H9 (cell line): Measurements from ENCODE around the gene PID1. TPM values are rescaled to one million over a fixed set of nuclear protein-coding genes. Genes with fewer than 3 reads are reported as not detected.

ENCODE experiments used
- DNase-seq: peaks from one replicate; pipeline ENCODE4 v3.0.0-alpha.2; 2017
- H2AFZ ChIP-seq: one replicate; pipeline ENCODE4 v1.6.1; 2013; ENCODE audit warnings: mild to moderate bottlenecking, low read length, control low read depth, moderate library complexity
- H2AK5ac ChIP-seq: 2 replicates; pipeline ENCODE4 v1.6.1; 2013; ENCODE audit warnings: low read length, control low read depth, mixed read lengths; ENCODE audit not compliant: insufficient read length
- H2BK120ac ChIP-seq: one replicate; pipeline ENCODE4 v1.6.1; 2013; ENCODE audit warnings: low read depth, mild to moderate bottlenecking, low read length, control low read depth, inconsistent platforms; ENCODE audit not compliant: poor library complexity, severe bottlenecking
- H2BK12ac ChIP-seq: 2 replicates; pipeline ENCODE4 v1.6.1; 2013; ENCODE audit warnings: low read length, control low read depth, mixed read lengths, low read depth; ENCODE audit not compliant: insufficient read length
- H2BK15ac ChIP-seq: 2 replicates; pipeline ENCODE4 v1.6.1; 2013; ENCODE audit warnings: low read depth, low read length, control low read depth
- H2BK20ac ChIP-seq: one replicate; pipeline ENCODE4 v1.6.1; 2013; ENCODE audit warnings: low read depth, mild to moderate bottlenecking, low read length, control low read depth, inconsistent platforms; ENCODE audit not compliant: poor library complexity, severe bottlenecking
- H2BK5ac ChIP-seq: 2 replicates; pipeline ENCODE4 v1.6.1; 2013; ENCODE audit warnings: low read length, control low read depth, mixed read lengths; ENCODE audit not compliant: insufficient read length
- H3K14ac ChIP-seq: 2 replicates; pipeline ENCODE4 v1.6.1; 2013; ENCODE audit warnings: low read length, control low read depth; ENCODE audit not compliant: insufficient read depth
- H3K18ac ChIP-seq: 2 replicates; pipeline ENCODE4 v1.6.1; 2013; ENCODE audit warnings: low read depth, mild to moderate bottlenecking, mixed read lengths, low read length, control low read depth; ENCODE audit not compliant: insufficient read length
- H3K23ac ChIP-seq: 2 replicates; pipeline ENCODE4 v1.6.1; 2013; ENCODE audit warnings: low read length, control low read depth, mixed read lengths, low read depth; ENCODE audit not compliant: insufficient read length
- H3K23me2 ChIP-seq: 2 replicates; pipeline ENCODE4 v1.6.1; 2013; ENCODE audit warnings: low read depth, mild to moderate bottlenecking, mixed read lengths, low read length, control low read depth; ENCODE audit not compliant: insufficient read length, poor library complexity, severe bottlenecking
- H3K27ac ChIP-seq: 2 replicates; pipeline ENCODE4 v1.5.1; 2013; ENCODE audit warnings: low read length, control low read depth, mixed read lengths, low read depth; ENCODE audit not compliant: insufficient read length
- H3K27me3 ChIP-seq: 2 replicates; pipeline ENCODE4 v1.6.1; 2013; ENCODE audit warnings: low read length, control low read depth, inconsistent platforms; ENCODE audit not compliant: insufficient read depth
- H3K4ac ChIP-seq: 2 replicates; pipeline ENCODE4 v1.6.1; 2013; ENCODE audit warnings: low read depth, mild to moderate bottlenecking, control low read depth, inconsistent platforms, low read length, moderate library complexity
- H3K4me1 ChIP-seq: 2 replicates; pipeline ENCODE4 v1.6.1; 2013; ENCODE audit warnings: low read length, control low read depth, inconsistent platforms; ENCODE audit not compliant: insufficient read depth
- H3K4me2 ChIP-seq: 2 replicates; pipeline ENCODE4 v1.6.1; 2013; ENCODE audit warnings: low read length, control low read depth, mixed read lengths; ENCODE audit not compliant: insufficient read length, insufficient read depth
- H3K56ac ChIP-seq: 2 replicates; pipeline ENCODE4 v1.6.1; 2013; ENCODE audit warnings: low read depth, mild to moderate bottlenecking, mixed read lengths, low read length, control low read depth; ENCODE audit not compliant: insufficient read length
- H3K79me1 ChIP-seq: 2 replicates; pipeline ENCODE4 v1.6.1; 2013; ENCODE audit warnings: low read depth, mild to moderate bottlenecking, moderate library complexity, low read length, control low read depth, inconsistent platforms; ENCODE audit not compliant: insufficient read depth, poor library complexity, severe bottlenecking
- H3K79me2 ChIP-seq: 2 replicates; pipeline ENCODE4 v1.6.1; 2013; ENCODE audit warnings: low read length, control low read depth, inconsistent platforms; ENCODE audit not compliant: insufficient read depth
- H3K9ac ChIP-seq: 2 replicates; pipeline ENCODE4 v1.6.1; 2013; ENCODE audit warnings: low read length, control low read depth, mixed read lengths; ENCODE audit not compliant: insufficient read length; ENCODE audit errors: extremely low read depth
- H3K9me3 ChIP-seq: one replicate; pipeline ENCODE4 v1.6.1; 2013; ENCODE audit warnings: low read depth, low read length, inconsistent platforms; ENCODE audit not compliant: control insufficient read depth
- H3T11ph ChIP-seq: one replicate; pipeline ENCODE4 v1.6.1; 2013; ENCODE audit warnings: mild to moderate bottlenecking, low read length, control low read depth, inconsistent platforms
- H4K20me1 ChIP-seq: one replicate; pipeline ENCODE4 v1.6.1; 2013; ENCODE audit not compliant: control insufficient read depth, insufficient read length, insufficient read depth
- H4K5ac ChIP-seq: 2 replicates; pipeline ENCODE4 v1.6.1; 2013; ENCODE audit warnings: low read depth, mild to moderate bottlenecking, mixed read lengths, low read length, control low read depth; ENCODE audit not compliant: insufficient read length
- H4K8ac ChIP-seq: replicated peaks from 2 replicates; pipeline ENCODE4 v1.6.1; 2013; ENCODE audit warnings: low read length, control low read depth, mixed read lengths, low read depth; ENCODE audit not compliant: insufficient read length
- H4K91ac ChIP-seq: 2 replicates; pipeline ENCODE4 v1.6.1; 2013; ENCODE audit warnings: low read depth, mild to moderate bottlenecking, moderate library complexity, mixed read lengths, low read length, control low read depth; ENCODE audit not compliant: insufficient read length
- H3K27ac Mint-ChIP-seq, 3 experiments: 2 replicates in 2 of 3; 3 replicates in 1 of 3; pipeline ENCODE4 v1.8.0; 2020 to 2021; ENCODE audit warnings: mixed read lengths in 3 of 3, mild to moderate bottlenecking in 1 of 3, moderate library complexity in 1 of 3
- H3K27me3 Mint-ChIP-seq: 2 replicates; pipeline ENCODE4 v1.8.0; 2021; ENCODE audit warnings: low read depth, mild to moderate bottlenecking, moderate library complexity, mixed read lengths
- H3K36me3 Mint-ChIP-seq, 3 experiments: 2 replicates in 2 of 3; 3 replicates in 1 of 3; pipeline ENCODE4 v1.8.0; 2020 to 2021; ENCODE audit warnings: low read depth in 3 of 3, mixed read lengths in 3 of 3; ENCODE audit not compliant: insufficient read depth in 1 of 3
- H3K4me1 Mint-ChIP-seq, 2 experiments: 2 replicates each; pipeline ENCODE4 v1.8.0; 2020; ENCODE audit warnings: mixed read lengths in 2 of 2
- H3K4me3 Mint-ChIP-seq, 2 experiments: 2 replicates in 1 of 2; 3 replicates in 1 of 2; pipeline ENCODE4 v1.8.0; 2020 to 2021; ENCODE audit warnings: mild to moderate bottlenecking in 2 of 2, mixed read lengths in 2 of 2, moderate library complexity in 1 of 2
- H3K9me3 Mint-ChIP-seq, 2 experiments: 2 replicates in 1 of 2; 3 replicates in 1 of 2; pipeline ENCODE4 v1.8.0; 2020; ENCODE audit warnings: mild to moderate bottlenecking in 2 of 2, mixed read lengths in 2 of 2, moderate library complexity in 1 of 2
- CTCF ChIP-seq: fragments of 200-600 bp; sonication (generic); conservative IDR thresholded peaks from 3 replicates; pipeline ENCODE4 v1.8.0; 2021; ENCODE audit warnings: antibody characterized with exemption, mild to moderate bottlenecking
- WGBS: extraction: QIAGEN DNeasy Blood & Tissue Kit; methylation state at CpG from one replicate; pipeline ENCODE4 v1.1.7; 2013; ENCODE audit warnings: missing lambda C conversion rate, low lambda C conversion rate, mixed read lengths; ENCODE audit not compliant: insufficient read length; ENCODE audit errors: extremely low coverage; 5-methylcytosine and 5-hydroxymethylcytosine counted together
- total RNA-seq: library from RNA; stranded (reverse); gene quantifications from 2 replicates; pipeline ENCODE4 v1.2.1, GENCODE V29; 2021

The PID1 gene
- total RNA-seq, 1 experiment from 2014 or later, result 1.4 TPM

- H3K56ac ChIP-seq, result no peak overlapping the region
- Mint-ChIP-seq H3K27me3 (peaks cover 47% of the 10 kb centered on the region), H3K27ac (no peak overlapping the region)
Measured at GRCh38 chr2:229273723-229274338, 2.7 kb upstream of the PID1 start.

More at GRCh38 chr2:229273723-229274338, 2.7 kb upstream of the PID1 start:
- H3K9me3 ChIP-seq, result no peaks in the 10 kb centered on the region
- no peak overlapping the region for H2BK120ac ChIP-seq
- H3K23ac ChIP-seq, result no peak overlapping the region
- H2BK5ac ChIP-seq, result no peak overlapping the region
- no peaks in the 10 kb centered on the region for H4K20me1 ChIP-seq
- peak overlapping the region; percentile 38 for H3K4me2 ChIP-seq
- Mint-ChIP-seq H3K9me3 (no peaks in the 10 kb centered on the region), H3K4me1 (peaks cover 21 to 24% of the 10 kb centered on the region in 2 experiments), H3K4me3 (peak overlapping the region in 1 of 2 experiments; percentile 31; a peak in 2 of 5 replicates), H3K36me3 (no peaks in the 10 kb centered on the region)
- no peak overlapping the region for H4K91ac ChIP-seq
- no peak overlapping the region for H3T11ph ChIP-seq
- H3K27me3 ChIP-seq, result no peaks in the 10 kb centered on the region; the same call in 1 of the 2 replicates
- H4K8ac ChIP-seq, result no peak overlapping the region
- H3K79me2 ChIP-seq, result no peaks in the 10 kb centered on the region
- no CpG with 5 or more reads among the region's 4 CpGs for WGBS
- no peak overlapping the region for H2AFZ ChIP-seq
- no peak overlapping the region for H3K9ac ChIP-seq
- no peak overlapping the region for H2BK15ac ChIP-seq
- no peak overlapping the region for H3K4ac ChIP-seq
- H3K4me1 ChIP-seq, result no peaks in the 10 kb centered on the region
- no peak overlapping the region for H3K27ac ChIP-seq
- TF ChIP-seq CTCF, result peak; percentile 78
- no peaks in the 10 kb centered on the region for H3K79me1 ChIP-seq
- peaks cover 5% of the 10 kb centered on the region for H3K23me2 ChIP-seq
- no peak overlapping the region for H3K18ac ChIP-seq
- no peak overlapping the region for H4K5ac ChIP-seq
- DNase-seq, result peak; percentile 89
- H2AK5ac ChIP-seq, result no peak overlapping the region
- no peak overlapping the region for H2BK20ac ChIP-seq
- H2BK12ac ChIP-seq, result no peak overlapping the region
- no peak overlapping the region for H3K14ac ChIP-seq
